GM18526 (cell line): ENCODE results near the gene BRS3.

ENCODE experiments used
- POLR2A ChIP-seq: IDR thresholded peaks from 3 replicates; pipeline ENCODE4 v1.6.1; 2011; ENCODE audit not compliant: insufficient read length; ENCODE audit errors: extremely low read depth

The BRS3 gene

DNA sequence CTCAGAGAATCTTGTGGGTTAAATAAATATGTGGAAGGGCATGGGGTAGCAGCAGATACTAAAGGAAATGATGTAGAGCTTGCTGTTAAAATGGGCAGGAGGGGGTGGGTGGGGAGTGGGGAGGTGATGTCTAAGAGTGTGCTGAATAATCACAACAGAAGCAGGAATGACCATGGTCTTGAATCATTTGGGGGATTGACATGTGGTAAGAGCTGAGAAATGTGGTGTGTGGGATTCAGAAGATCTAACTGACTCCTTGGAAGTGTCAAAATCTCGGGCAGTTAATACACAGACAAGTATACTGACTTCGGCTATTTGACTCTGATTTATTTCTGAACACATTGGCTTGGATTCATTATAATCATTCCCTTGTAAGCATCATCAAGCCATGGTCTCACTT, 51.1 kb downstream of the BRS3 start:
- no peak for TF ChIP-seq POLR2A

DNA sequence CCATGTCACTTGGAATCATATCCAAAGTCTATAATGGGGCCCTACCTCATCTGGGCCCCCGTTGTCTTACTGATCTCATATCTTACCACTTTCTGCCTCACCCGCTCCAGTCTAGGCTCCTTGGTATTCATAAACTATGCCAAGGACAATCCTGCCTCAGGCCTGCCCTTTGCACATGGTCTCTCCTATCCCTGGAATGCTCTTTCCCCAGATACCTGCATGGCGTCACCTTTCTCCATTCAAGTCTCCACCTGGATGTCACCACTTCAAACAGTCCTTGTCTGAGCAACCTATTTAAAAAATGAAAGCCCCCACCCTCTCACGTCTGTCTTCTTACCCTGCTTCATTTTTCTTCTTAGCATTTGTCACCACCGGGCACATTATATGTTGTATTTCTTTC, 52.5 kb downstream of the BRS3 start:
- TF ChIP-seq POLR2A: no peak

DNA sequence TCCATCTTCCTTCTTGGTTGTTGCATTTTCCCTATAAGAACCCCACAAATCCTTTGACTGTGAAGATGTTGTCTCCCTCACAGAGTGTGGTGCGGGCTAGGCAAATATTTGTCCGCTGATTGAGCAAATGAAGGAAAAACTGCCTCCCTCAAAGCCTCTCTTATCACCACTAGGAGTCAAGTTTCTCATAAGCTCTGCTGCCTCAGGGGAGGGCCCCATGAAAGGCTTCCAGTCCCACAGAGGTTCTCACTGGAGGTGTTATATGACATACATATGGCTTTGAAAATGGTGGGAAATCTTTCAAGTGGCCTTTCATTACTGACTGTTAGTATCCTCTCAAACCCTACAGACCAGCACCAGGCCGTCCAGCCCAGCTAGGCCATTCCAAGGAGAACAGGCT, 53.5 kb downstream of the BRS3 start:
- TF ChIP-seq POLR2A: no peak

DNA sequence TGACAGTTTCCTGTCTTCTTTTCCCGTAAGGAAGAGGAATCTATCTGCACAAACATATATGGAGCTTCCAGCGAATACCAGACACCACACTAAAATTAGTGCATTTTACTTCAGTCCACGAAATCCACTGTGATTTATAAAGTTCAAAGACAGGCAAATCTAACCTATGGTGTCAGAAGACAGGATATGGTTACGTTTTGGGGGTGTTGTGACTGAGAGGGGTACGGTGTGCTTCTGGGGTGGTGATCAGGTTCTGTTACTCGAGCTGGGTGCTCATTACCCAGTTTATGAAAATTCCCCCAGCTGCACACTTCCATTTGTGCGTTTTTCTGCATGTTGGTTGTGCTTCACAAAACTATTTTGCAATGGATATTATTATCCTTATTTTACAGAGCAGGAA, 54.5 kb downstream of the BRS3 start:
- no peak for TF ChIP-seq POLR2A
